SJCRH30 (cell line): Measurements from ENCODE around the gene LOXL1. TPM values are rescaled to one million over a fixed set of nuclear protein-coding genes. Genes with fewer than 3 reads are reported as not detected.
"Not testable (repeated sequence)": the region's sequence is repeated elsewhere in the genome, so short reads cannot be mapped to it uniquely, and the experiment has no call there.

ENCODE experiments used
- DNase-seq, 2 experiments: peaks; one replicate each; pipeline ENCODE4 v3.0.0-alpha.2; 2015 to 2020
- H3K27ac ChIP-seq: fragments of 250-450 bp; sonication (Bioruptor Pico); 2 replicates; pipeline ENCODE4 v1.5.1; 2020; ENCODE audit warnings: mild to moderate bottlenecking, moderate library complexity
- H3K27me3 ChIP-seq: fragments of 250-450 bp; sonication (Bioruptor Pico); 2 replicates; pipeline ENCODE4 v1.5.1; 2020; ENCODE audit warnings: mild to moderate bottlenecking, moderate library complexity
- H3K36me3 ChIP-seq: fragments of 250-450 bp; sonication (Bioruptor Pico); 2 replicates; pipeline ENCODE4 v1.5.1; 2020; ENCODE audit warnings: mild to moderate bottlenecking, moderate library complexity
- H3K4me1 ChIP-seq: fragments of 250-450 bp; sonication (Bioruptor Pico); 2 replicates; pipeline ENCODE4 v1.5.1; 2020; ENCODE audit warnings: mild to moderate bottlenecking, moderate library complexity
- H3K4me3 ChIP-seq: fragments of 250-450 bp; sonication (Bioruptor Pico); 2 replicates; pipeline ENCODE4 v1.5.1; 2020; ENCODE audit warnings: mild to moderate bottlenecking, moderate library complexity
- H3K9me3 ChIP-seq: fragments of 250-450 bp; sonication (Bioruptor Pico); replicated peaks from 2 replicates; pipeline ENCODE4 v1.5.1; 2020; ENCODE audit warnings: mild to moderate bottlenecking, moderate library complexity
- total RNA-seq: library from RNA; depleted of rRNA; stranded (reverse); fragments of >200 nt; shearing (Covaris generic); gene quantifications from 2 replicates; pipeline ENCODE4 v1.2.3, GENCODE V29; 2014

The LOXL1 gene
- total RNA-seq, 1 experiment from 2014 or later = 33.3 TPM

DNA sequence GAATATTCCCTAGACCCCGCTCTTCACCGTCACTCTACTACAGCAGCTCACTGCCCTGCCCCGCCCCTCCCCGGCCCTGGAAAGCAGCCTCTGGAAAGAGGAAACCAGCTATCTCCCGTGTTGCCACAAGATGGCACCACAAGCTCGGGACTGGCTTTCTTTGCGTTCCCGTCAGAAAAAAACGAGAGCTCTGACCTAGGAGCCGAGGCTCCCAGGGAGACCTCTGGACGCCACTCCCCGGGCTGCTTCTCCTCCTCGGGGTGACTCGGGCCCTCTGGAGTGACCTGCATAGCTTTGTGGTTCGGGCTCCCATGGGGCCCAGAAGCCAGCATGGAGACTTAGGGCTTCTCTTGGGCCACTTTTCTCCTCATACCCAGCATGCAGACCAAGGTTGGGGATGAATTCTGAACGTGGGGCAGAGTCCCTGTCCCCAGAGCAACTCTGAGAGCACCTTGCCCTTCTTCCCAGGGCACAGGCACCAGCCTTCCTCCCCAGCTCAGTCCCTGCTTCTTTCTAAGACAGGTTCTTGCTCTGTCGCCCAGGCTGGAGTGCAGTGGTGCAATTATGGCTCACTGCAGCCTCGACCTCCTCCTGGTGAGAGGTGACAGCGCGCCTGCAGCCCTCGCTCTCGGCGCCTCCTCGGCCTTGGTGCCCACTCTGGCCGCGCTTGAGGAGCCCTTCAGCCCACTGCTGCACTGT, 46.9 kb downstream of the LOXL1 start:
- Histone ChIP-seq H3K4me3 (no peak overlapping the region), H3K27ac (no peak overlapping the region), H3K36me3 (no peaks in the 10 kb centered on the region), H3K27me3 (peaks cover 20% of the 10 kb centered on the region), H3K9me3 (no peaks in the 10 kb centered on the region), H3K4me1 (peaks cover 2% of the 10 kb centered on the region; the same call in 1 of the 2 replicates)
- peak; percentile 79 to 94 for DNase-seq

DNA sequence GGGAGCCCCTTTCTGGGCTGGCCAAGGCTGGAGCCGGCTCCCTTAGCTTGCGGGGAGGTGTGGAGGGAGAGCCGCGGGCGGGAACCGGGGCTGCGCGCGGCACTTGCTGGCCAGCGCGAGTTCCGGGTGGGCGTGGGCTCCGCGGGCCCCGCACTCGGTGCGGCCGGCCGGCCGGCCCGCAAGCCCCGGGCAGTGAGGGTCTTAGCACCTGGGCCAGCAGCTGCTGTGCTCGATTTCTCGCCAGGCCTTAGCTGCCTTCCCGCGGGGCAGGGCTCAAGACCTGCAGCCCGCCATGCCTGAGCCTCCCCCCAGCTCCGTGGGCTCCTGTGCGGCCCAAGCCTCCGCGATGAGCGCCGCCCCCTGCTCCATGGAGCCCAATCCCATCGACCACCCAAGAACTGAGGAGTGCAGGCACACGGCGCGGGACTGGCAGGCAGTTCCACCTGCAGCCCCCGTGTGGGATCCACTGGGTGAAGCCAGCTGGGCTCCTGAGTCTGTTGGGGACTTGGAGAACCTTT, 47.5 kb downstream of the LOXL1 start:
- not testable (repeated sequence) for H3K4me3 ChIP-seq, DNase-seq, H3K36me3 ChIP-seq, H3K4me1 ChIP-seq, H3K9me3 ChIP-seq, H3K27ac ChIP-seq
- H3K27me3 ChIP-seq = peaks cover 20% of the 10 kb centered on the region

DNA sequence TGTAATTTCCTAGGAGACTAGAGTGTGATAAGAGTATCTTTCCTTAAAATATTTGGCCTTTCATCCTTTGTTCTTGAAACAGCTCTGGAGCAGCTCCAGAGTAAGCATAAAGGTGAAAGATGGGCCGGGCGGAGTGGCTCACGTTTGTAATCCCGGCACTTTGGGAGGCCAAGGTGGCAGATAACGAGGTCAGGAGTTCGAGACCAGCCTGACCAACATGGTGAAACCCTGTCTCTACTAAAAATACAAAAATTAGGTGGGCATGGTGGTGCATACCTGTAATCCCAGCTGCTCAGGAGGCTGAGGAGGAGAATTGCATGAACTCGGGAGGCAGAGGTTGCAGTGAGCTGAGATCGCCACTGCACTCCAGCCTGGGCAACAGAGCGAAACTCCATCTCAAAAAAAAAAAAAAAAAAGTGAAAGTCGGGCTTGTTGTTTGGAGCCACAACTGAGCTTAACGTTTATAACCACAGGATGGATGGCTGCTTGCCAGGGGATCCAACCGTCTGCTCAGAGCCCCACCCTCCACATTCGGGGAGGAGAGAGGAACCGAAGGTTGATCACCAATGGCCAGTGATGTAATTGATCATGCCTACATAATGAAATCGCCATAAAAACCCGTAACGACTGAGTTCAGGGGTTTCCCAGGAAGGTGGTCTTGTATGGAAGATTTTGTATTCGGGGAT, 49.3 kb downstream of the LOXL1 start:
- H3K4me1 ChIP-seq, H3K4me3 ChIP-seq, H3K36me3 ChIP-seq, H3K9me3 ChIP-seq, H3K27ac ChIP-seq: not testable (repeated sequence)
- H3K27me3 ChIP-seq = peaks cover 20% of the 10 kb centered on the region
- peak; percentile 69 to 72 for DNase-seq

DNA sequence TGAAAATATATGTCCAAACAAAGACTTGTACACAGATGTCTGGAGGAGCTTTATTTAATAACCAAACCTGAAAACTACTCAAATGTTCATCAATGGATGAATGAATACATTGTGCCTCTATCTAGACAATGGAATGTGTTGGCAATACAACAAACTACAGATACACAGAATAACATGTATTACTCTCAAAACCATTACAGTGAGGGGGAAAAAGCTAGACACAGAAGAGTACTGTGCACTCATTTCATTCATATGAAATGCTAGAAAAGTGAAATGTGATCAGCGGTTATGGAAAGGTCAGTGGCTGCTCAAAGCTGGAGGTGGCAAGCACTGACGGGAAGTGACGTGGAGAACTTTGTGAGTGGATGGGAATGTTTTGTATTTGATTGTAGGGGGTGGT, 52.6 kb downstream of the LOXL1 start:
- Histone ChIP-seq H3K36me3 (no peaks in the 10 kb centered on the region), H3K4me3 (no peak overlapping the region), H3K27me3 (peaks cover 20% of the 10 kb centered on the region), H3K27ac (no peak overlapping the region), H3K4me1 (peaks cover 33% of the 10 kb centered on the region), H3K9me3 (no peaks in the 10 kb centered on the region)
- DNase-seq = no peak

DNA sequence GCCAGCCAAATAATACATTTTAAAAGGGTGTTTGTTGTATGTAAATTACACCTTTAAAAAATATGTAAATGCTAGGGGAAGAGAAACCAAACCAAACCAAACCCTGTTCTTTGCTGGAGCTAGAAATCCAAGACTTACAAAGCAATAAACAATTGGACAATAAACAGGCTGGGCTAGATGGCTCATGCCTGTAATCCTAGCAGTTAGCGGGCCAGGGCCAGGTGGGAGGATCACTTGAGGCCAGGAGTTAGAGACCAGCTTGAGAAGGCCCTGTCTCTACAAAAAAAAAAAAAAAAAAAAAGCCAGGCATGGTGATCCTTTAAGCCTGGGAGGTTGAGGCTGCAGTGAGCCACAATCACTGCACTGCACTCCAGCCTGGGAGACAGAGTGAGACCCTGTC, 53.4 kb downstream of the LOXL1 start:
- H3K36me3 ChIP-seq = no peaks in the 10 kb centered on the region
- H3K27ac ChIP-seq = no peak overlapping the region
- no peaks in the 10 kb centered on the region for H3K9me3 ChIP-seq
- no peak for DNase-seq
- peaks cover 18% of the 10 kb centered on the region for H3K27me3 ChIP-seq
- no peak overlapping the region for H3K4me3 ChIP-seq
- H3K4me1 ChIP-seq = peaks cover 40% of the 10 kb centered on the region

DNA sequence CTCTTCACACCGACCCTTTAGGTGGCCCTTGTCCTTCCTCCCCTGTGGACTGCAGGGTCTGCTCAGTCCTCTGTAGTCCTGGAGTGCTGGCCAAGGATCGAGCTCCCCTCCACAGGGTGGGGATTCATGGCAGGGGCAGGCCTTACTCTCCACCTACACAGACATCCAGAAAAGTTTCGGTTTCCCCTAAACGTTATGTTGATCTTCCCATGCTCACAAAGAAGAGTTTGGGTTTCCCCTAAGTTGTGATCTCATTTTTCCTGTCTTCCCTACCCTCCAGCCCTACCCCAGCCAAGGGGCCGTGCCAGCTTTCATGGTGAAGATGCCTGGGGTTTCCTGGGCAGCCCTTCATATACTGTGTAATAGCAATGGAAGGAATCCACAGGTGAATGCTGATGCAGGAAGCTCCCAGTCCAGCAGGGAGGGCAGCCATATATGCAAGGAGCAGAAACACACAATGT, 55.5 kb downstream of the LOXL1 start:
- DNase-seq = no peak
- Histone ChIP-seq H3K27ac (no peak overlapping the region), H3K4me1 (peaks cover 52% of the 10 kb centered on the region)

DNA sequence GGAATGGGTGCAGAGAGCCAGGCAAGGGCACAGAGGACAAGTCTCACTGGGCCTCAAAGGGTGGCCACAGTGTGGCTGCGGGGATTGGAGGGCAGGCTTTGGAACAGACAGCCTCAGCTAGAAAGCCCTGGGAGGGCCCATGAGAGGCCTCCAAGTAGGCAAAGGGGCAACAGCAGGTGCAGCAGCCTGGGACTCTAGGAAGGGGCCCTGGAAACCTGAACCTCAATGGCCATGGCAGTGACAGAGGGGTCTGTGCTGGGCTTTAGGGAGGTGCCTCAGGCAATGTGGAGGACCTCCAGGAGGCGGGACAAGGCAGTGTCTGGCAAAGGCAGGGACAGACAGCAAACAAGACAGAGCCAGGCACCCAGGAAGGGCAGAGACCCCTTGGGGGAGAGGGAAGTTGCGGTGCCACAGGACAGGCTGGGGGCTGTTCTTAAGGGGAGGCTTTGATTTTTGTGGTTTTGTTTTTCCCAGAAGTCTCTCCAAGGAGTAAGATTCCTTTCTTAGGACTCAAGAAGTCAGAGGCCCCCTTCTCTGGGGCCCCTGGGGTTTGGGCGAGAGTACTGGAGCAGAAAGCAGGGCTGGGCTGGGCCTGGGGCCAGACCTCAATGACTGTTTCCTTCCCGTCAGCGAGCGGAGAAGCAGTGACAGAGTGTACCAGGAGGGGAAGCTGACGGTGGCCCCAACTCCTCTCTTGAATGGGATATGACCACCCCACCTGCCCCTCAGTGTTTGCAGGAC, 56.1 kb downstream of the LOXL1 start:
- DNase-seq = peak; percentile 84 to 94
- Histone ChIP-seq H3K27me3 (no peaks in the 10 kb centered on the region), H3K9me3 (no peaks in the 10 kb centered on the region), H3K36me3 (no peaks in the 10 kb centered on the region), H3K27ac (peak overlapping the region; percentile 63), H3K4me1 (peaks cover 52% of the 10 kb centered on the region), H3K4me3 (no peak overlapping the region)

More for the DNA sequence above, 55.5 kb downstream of the LOXL1 start:
- Histone ChIP-seq H3K9me3 (no peaks in the 10 kb centered on the region), H3K4me3 (no peak overlapping the region), H3K36me3 (no peaks in the 10 kb centered on the region), H3K27me3 (0 out of 2 replicates have a peak, but pooled peaks cover 3% of the 10 kb centered on the region)

DNA sequence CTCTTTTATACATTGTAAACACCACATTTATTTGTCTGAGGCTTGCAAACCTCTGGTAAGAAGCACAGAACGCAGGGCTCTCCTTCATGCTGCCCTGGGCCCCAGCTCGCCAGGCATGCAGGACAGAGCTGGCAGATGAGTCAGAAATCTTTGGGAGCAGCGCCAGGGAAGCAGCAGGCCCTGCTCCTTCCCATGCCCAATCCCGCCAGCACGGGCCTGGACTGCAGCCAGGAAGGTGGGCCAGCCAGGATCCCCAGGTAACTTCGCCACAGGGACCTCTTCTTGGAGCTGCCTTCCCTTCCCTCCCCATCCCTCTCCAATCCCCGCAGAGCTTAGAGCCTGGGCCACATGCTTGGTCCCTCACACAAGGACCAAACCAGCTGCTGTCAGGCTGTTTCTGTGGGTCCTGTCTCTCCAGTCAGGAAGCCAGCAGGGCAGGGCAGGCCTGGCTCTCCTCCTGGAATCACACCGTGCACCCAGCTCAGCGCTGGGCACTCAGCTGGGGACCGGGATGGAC, 57.0 kb downstream of the LOXL1 start:
- no peak overlapping the region for H3K4me3 ChIP-seq
- peak; percentile 48 to 51 for DNase-seq

DNA sequence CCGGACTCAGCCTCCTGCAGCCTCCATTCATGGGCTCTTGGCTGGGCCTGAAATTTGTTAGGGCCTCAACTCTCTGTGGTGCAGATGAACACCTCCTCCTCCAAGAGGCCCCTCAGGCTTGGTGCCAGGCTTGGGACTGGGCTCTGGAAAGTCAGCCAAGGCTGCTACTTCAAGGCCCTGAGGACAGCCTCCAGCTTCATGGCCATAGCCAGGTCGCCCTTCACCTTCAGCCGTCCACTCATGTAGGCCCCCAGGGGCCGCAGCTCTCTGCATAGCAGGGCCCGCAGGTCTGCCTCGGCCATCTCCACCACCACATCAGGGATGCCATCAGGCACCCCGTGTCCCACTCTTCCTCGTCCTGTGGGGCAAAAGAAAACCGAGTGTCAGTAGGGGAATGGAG, 57.5 kb downstream of the LOXL1 start:
- Histone ChIP-seq H3K9me3 (no peaks in the 10 kb centered on the region), H3K4me1 (peaks cover 50% of the 10 kb centered on the region), H3K27me3 (no peaks in the 10 kb centered on the region), H3K27ac (no peak overlapping the region), H3K4me3 (no peak overlapping the region), H3K36me3 (no peaks in the 10 kb centered on the region)
- no peak for DNase-seq

More for the DNA sequence above, 57.0 kb downstream of the LOXL1 start:
- Histone ChIP-seq H3K27ac (peak overlapping the region; percentile 63; the same call in 1 of the 2 replicates), H3K9me3 (no peaks in the 10 kb centered on the region), H3K36me3 (no peaks in the 10 kb centered on the region), H3K4me1 (peaks cover 52% of the 10 kb centered on the region), H3K27me3 (no peaks in the 10 kb centered on the region)

DNA sequence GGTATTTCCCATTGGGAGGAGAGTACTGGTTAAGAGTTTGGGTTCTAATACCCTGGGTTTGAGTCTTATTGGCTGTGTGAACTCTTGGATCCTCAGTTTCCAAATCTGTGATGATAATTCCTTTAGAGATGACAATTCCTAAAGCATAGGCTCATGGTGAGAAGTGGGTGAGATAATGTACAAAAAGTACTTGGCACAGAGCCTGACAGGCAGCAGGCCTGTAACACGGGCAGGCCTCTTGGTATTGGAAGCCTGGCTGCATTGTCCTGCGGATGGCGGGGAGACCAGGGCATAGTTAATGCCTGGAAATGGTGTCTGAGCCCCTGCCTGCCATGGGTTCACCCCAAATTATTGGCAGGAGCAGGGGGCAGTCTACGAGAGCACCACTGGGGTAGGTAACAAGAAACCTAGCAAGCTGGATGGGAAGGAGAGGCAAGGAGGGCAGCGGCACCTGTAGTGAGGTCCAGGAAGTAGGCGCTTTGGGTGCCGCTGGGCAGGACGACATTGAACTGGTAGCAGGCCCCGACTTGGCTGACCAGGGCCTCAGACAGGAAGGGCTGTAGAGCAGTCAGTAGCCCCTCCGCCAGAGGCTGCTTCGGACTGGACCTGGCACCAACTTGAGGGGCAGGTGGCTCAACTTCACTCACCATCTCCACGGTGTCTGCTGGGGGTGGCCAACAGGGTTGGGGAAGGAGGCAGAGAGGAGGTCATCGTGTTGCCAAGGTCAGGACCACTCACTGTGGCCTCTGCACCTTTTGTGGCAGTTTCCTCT, 58.1 kb downstream of the LOXL1 start:
- Histone ChIP-seq H3K4me1 (peaks cover 51% of the 10 kb centered on the region), H3K27ac (no peak overlapping the region), H3K36me3 (no peaks in the 10 kb centered on the region), H3K4me3 (no peak overlapping the region), H3K27me3 (no peaks in the 10 kb centered on the region), H3K9me3 (no peaks in the 10 kb centered on the region)
- DNase-seq = no peak

DNA sequence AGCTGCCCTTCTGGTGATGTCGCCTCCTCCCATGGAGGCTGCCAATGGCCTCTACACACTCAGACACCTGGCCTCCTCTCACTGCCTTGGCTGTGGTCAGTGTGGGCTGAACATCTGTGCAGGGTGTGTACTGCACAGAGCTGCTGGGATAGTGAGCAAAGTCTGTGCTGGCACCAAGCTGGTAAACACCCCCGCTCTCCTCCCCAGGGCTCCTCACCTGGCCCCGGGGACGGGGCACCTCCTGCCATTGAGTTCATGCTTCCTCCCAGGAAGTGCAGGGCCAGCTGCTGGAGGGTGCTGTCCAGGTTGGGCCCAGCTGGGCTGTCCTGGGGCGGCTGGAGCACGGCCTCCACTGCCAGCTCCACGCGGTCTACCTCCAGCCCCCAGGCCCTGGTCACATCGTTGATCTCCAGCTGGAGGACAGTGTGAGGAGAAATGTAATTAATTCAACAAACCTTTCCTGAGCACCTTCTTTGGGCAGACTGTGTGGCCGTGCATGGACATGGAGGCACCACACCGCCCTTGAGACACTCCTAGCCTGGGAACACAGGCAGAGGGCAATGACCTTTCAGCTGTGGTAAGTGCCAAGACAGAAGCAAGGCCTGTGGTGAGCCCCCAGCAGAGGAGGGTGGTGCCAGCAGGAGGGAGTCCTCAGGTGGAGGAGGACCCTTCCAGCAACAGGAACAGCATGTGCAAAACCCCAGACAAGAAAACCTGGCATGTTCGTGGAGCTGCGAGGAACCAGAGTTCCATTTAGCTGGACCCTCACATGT, 59.0 kb downstream of the LOXL1 start:
- peak; percentile 55 to 62 for DNase-seq
- H3K36me3 ChIP-seq = no peaks in the 10 kb centered on the region
- no peak overlapping the region for H3K4me3 ChIP-seq
- H3K4me1 ChIP-seq = peaks cover 59% of the 10 kb centered on the region
- no peak overlapping the region for H3K27ac ChIP-seq
- H3K27me3 ChIP-seq = no peaks in the 10 kb centered on the region
- H3K9me3 ChIP-seq = no peaks in the 10 kb centered on the region

DNA sequence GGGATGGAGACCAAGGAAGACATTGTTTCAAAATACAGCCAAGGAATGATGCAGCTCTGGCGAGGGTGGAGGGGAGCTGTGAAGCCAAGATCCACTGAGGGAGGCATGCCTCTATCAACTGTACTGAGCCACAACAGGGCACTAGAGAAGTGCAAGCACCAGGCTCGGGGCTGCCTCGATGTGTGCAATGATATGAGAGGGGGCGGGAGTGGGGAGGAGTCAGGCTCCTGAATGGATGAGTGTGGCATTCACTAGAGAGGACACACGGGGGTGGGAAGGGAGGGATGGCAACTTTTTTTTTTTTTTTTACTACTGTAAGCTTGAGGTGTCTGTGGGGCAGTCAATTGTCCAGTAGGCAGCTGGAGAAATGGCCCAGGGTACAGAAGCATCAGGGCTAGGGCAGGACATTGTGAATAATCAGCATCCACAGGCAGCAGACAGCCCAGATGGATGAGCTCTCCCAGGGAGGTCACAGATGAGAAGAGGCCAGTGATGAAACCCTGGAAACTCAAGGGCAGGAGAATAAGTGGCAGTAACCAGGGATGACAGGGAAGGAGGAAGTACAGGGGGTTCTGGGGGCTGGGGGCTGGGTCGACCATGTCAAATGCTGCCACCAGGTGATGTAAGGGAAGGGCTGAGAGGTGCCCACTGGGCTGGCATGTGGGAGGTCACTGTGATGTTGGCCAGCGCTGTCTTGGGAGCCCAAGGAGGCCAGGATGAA, 60.0 kb downstream of the LOXL1 start:
- Histone ChIP-seq H3K9me3 (no peaks in the 10 kb centered on the region), H3K36me3 (no peaks in the 10 kb centered on the region), H3K4me3 (no peak overlapping the region), H3K27ac (no peak overlapping the region), H3K27me3 (no peaks in the 10 kb centered on the region), H3K4me1 (peaks cover 68% of the 10 kb centered on the region)
- DNase-seq = no peak

DNA sequence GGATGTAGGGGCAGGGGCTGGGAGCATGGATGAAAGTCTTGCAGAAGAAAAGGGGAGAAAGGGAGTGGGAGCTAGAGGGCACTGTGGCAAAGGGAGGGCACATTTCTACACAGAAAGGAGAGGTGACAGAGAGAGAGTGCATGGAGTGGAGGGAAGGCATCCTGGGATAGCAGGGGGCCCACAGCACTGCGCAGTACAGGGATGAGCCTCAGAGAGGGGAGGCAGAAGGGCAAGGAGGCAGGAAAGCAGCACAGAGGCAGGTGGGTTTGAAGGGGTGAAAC, 60.5 kb downstream of the LOXL1 start:
- Histone ChIP-seq H3K9me3 (no peaks in the 10 kb centered on the region), H3K4me3 (no peak overlapping the region), H3K27me3 (no peaks in the 10 kb centered on the region), H3K36me3 (no peaks in the 10 kb centered on the region), H3K4me1 (peaks cover 69% of the 10 kb centered on the region), H3K27ac (no peak overlapping the region)
- no peak for DNase-seq
